Neuronal stem cell (in vitro differentiated cells): ENCODE data around the gene NFKB1.

Experiments used
- DNase-seq: peaks from one replicate; pipeline ENCODE4 v3.0.0-alpha.2; 2013; ENCODE audit warnings: low spot score
- H2AFZ ChIP-seq: one replicate; pipeline ENCODE4 v1.6.1; 2013; ENCODE audit warnings: mild to moderate bottlenecking, low read length, inconsistent platforms
- H2AK5ac ChIP-seq: 2 replicates; pipeline ENCODE4 v1.6.1; 2013; ENCODE audit warnings: low read depth, mild to moderate bottlenecking, inconsistent platforms, low read length, moderate library complexity, mixed read lengths
- H2BK120ac ChIP-seq: 2 replicates; pipeline ENCODE4 v1.6.1; 2013; ENCODE audit warnings: low read depth, mild to moderate bottlenecking, inconsistent platforms, low read length, moderate library complexity, mixed read lengths
- H2BK12ac ChIP-seq: one replicate; pipeline ENCODE4 v1.6.1; 2013; ENCODE audit warnings: low read length, inconsistent platforms
- H2BK15ac ChIP-seq: 2 replicates; pipeline ENCODE4 v1.6.1; 2013; ENCODE audit warnings: mild to moderate bottlenecking, low read length, inconsistent platforms, mixed read lengths
- H2BK5ac ChIP-seq: one replicate; pipeline ENCODE4 v1.6.1; 2013; ENCODE audit warnings: inconsistent platforms, mild to moderate bottlenecking, low read length, moderate library complexity
- H3K14ac ChIP-seq: one replicate; pipeline ENCODE4 v1.6.1; 2013; ENCODE audit warnings: low read length, inconsistent platforms
- H3K18ac ChIP-seq: 2 replicates; pipeline ENCODE4 v1.6.1; 2013; ENCODE audit warnings: low read length, inconsistent platforms
- H3K23ac ChIP-seq: 2 replicates; pipeline ENCODE4 v1.6.1; 2013; ENCODE audit warnings: low read depth, mild to moderate bottlenecking, mixed read lengths, low read length, inconsistent platforms; ENCODE audit not compliant: poor library complexity
- H3K27ac ChIP-seq: replicated peaks from 3 replicates; pipeline ENCODE4 v1.5.1; 2013; ENCODE audit warnings: low read length, inconsistent platforms
- H3K27me3 ChIP-seq, 3 experiments: 2 replicates each; pipeline ENCODE4 v1.6.1; 2013; ENCODE audit warnings: low read length in 3 of 3, mild to moderate bottlenecking in 2 of 3, inconsistent platforms in 1 of 3, low read depth in 1 of 3, mixed read lengths in 1 of 3, moderate library complexity in 1 of 3; ENCODE audit not compliant: control insufficient read depth in 3 of 3, insufficient read depth in 3 of 3
- H3K36me3 ChIP-seq, 2 donors: replicated peaks in 1 of 2; 2 replicates each; pipeline ENCODE4 v1.6.1; 2013; ENCODE audit warnings: low read length in 2 of 2; ENCODE audit not compliant: control insufficient read depth in 2 of 2, insufficient read depth in 2 of 2
- H3K4ac ChIP-seq: 2 replicates; pipeline ENCODE4 v1.6.1; 2013; ENCODE audit warnings: inconsistent platforms, mild to moderate bottlenecking, low read length, moderate library complexity
- H3K4me1 ChIP-seq, 2 donors: 1 replicate in 1 of 2; 2 replicates in 1 of 2; pipeline ENCODE4 v1.6.1; 2013; ENCODE audit warnings: low read length in 2 of 2, low read depth in 1 of 2; ENCODE audit not compliant: control insufficient read depth in 2 of 2, insufficient read depth in 1 of 2
- H3K4me2 ChIP-seq: one replicate; pipeline ENCODE4 v1.6.1; 2013; ENCODE audit warnings: mild to moderate bottlenecking, low read length, inconsistent platforms; ENCODE audit not compliant: insufficient read depth, poor library complexity, severe bottlenecking
- H3K4me3 ChIP-seq, 2 donors: 2 replicates each; pipeline ENCODE4 v1.5.1; 2013; ENCODE audit warnings: low read length in 2 of 2, mild to moderate bottlenecking in 2 of 2, inconsistent platforms in 1 of 2, moderate library complexity in 1 of 2
- H3K79me1 ChIP-seq: one replicate; pipeline ENCODE4 v1.6.1; 2013; ENCODE audit warnings: low read depth, mild to moderate bottlenecking, inconsistent platforms, low read length, moderate library complexity
- H3K9ac ChIP-seq: one replicate; pipeline ENCODE4 v1.6.1; 2013; ENCODE audit warnings: mild to moderate bottlenecking, low read depth, low read length, inconsistent platforms; ENCODE audit not compliant: poor library complexity
- H3K9me3 ChIP-seq, 2 donors: replicated peaks in 1 of 2; 2 replicates each; pipeline versions ENCODE3 to v1.6.1; 2013; ENCODE audit warnings: low read length in 2 of 2, mild to moderate bottlenecking in 2 of 2, inconsistent platforms in 1 of 2, low read depth in 1 of 2, mixed read lengths in 1 of 2, moderate library complexity in 1 of 2; ENCODE audit not compliant: control insufficient read depth in 2 of 2, insufficient read depth in 1 of 2
- H4K8ac ChIP-seq: one replicate; pipeline ENCODE4 v1.6.1; 2013; ENCODE audit warnings: low read depth, mild to moderate bottlenecking, inconsistent platforms, low read length, moderate library complexity
- H4K91ac ChIP-seq: one replicate; pipeline ENCODE4 v1.6.1; 2013; ENCODE audit warnings: low read length, low read depth, mild to moderate bottlenecking, inconsistent platforms; ENCODE audit not compliant: poor library complexity
- WGBS, 2 donors: extraction: QIAGEN DNeasy Blood & Tissue Kit; methylation state at CpG; one replicate each; pipeline ENCODE4 v1.1.7; 2013; ENCODE audit warnings: missing lambda C conversion rate in 2 of 2, mixed read lengths in 1 of 2; ENCODE audit not compliant: insufficient read length in 2 of 2, insufficient replicate concordance in 1 of 2; ENCODE audit errors: extremely low coverage in 2 of 2; 5-methylcytosine and 5-hydroxymethylcytosine counted together

The NFKB1 gene

GRCh38 chr4:102469806-102470205 is 31.4 kb upstream of the NFKB1 start:
- Histone ChIP-seq H3K9ac (no peak overlapping the region), H3K9me3 (no peaks in the 10 kb centered on the region), H3K4me2 (no peak overlapping the region), H2BK15ac (no peak overlapping the region), H3K27ac (no peak overlapping the region), H2BK5ac (no peak overlapping the region), H4K91ac (no peak overlapping the region), H3K79me1 (no peaks in the 10 kb centered on the region), H2BK120ac (no peak overlapping the region), H3K14ac (no peak overlapping the region), H3K4ac (no peak overlapping the region), H2AK5ac (no peak overlapping the region), H3K4me1 (no peaks in the 10 kb centered on the region), H3K27me3 (no peaks in the 10 kb centered on the region), H3K4me3 (no peak overlapping the region), H3K36me3 (no peaks in the 10 kb centered on the region), H3K18ac (no peak overlapping the region), H2AFZ (no peak overlapping the region), H2BK12ac (no peak overlapping the region), H4K8ac (no peak overlapping the region), H3K23ac (no peak overlapping the region)
- no peak for DNase-seq
- WGBS, 2 donors, result no CpG with 5 or more reads among the region's 1 CpG

- H2BK5ac ChIP-seq, result no peak overlapping the region
- no peak for DNase-seq
- H3K23ac ChIP-seq, result no peak overlapping the region
- no peaks in the 10 kb centered on the region for H3K79me1 ChIP-seq
- H3K36me3 ChIP-seq, result no peaks in the 10 kb centered on the region
- H2AK5ac ChIP-seq, result no peak overlapping the region
- H2BK12ac ChIP-seq, result no peak overlapping the region
- no peak overlapping the region for H3K9ac ChIP-seq
- no peak overlapping the region for H2BK120ac ChIP-seq
- no peak overlapping the region for H2AFZ ChIP-seq
- H3K27ac ChIP-seq, result no peak overlapping the region
- H4K91ac ChIP-seq, result no peak overlapping the region
- H3K4me3 ChIP-seq, result no peak overlapping the region
- H3K4me1 ChIP-seq, result no peaks in the 10 kb centered on the region
- H4K8ac ChIP-seq, result no peak overlapping the region
- H3K9me3 ChIP-seq, result no peaks in the 10 kb centered on the region
- no peak overlapping the region for H3K4ac ChIP-seq
- no peak overlapping the region for H3K14ac ChIP-seq
- WGBS, 2 donors, result no CpG with 5 or more reads among the region's 1 CpG
- H3K18ac ChIP-seq, result no peak overlapping the region
- H2BK15ac ChIP-seq, result no peak overlapping the region
- no peaks in the 10 kb centered on the region for H3K27me3 ChIP-seq
- no peak overlapping the region for H3K4me2 ChIP-seq
Measured at GRCh38 chr4:102472441-102473013, 28.6 kb upstream of the NFKB1 start.

DNA sequence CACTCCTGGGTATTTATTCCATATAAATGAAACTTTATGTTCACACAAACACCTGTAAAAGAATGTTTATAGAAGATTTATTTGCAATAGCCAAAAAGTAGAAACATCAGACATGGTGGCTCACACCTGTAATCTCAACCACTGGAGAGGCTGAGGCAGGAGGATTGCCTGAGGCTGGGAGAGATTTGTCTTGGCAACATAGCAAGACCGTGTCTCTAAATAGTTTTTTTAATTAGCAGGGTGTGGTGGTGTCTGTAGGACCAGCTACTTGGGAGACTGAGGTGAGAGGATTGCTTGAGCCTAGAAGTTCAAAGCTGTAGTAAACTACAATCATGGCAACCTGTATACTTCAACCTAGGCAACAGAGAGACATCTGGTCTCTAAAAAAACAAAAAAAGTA is 27.7 kb upstream of the NFKB1 start:
- Histone ChIP-seq H3K9ac (no peak overlapping the region), H3K79me1 (no peaks in the 10 kb centered on the region), H3K27me3 (no peaks in the 10 kb centered on the region), H3K36me3 (no peaks in the 10 kb centered on the region), H3K23ac (no peak overlapping the region), H2BK5ac (no peak overlapping the region), H3K4me1 (no peaks in the 10 kb centered on the region), H3K27ac (no peak overlapping the region), H4K91ac (no peak overlapping the region), H2BK120ac (no peak overlapping the region), H2BK12ac (no peak overlapping the region), H4K8ac (no peak overlapping the region), H3K18ac (no peak overlapping the region), H3K4me2 (no peak overlapping the region), H3K9me3 (no peaks in the 10 kb centered on the region), H2AFZ (no peak overlapping the region), H2BK15ac (no peak overlapping the region), H3K4ac (no peak overlapping the region), H3K14ac (no peak overlapping the region), H2AK5ac (no peak overlapping the region), H3K4me3 (no peak overlapping the region)
- no CpG with 5 or more reads among the region's 1 CpG for WGBS, 2 donors
- no peak for DNase-seq

- no peaks in the 10 kb centered on the region for H3K27me3 ChIP-seq
- no peak overlapping the region for H3K14ac ChIP-seq
- H2BK15ac ChIP-seq, result no peak overlapping the region
- no peak overlapping the region for H2BK5ac ChIP-seq
- no peaks in the 10 kb centered on the region for H3K36me3 ChIP-seq
- DNase-seq, result no peak
- no peak overlapping the region for H2BK12ac ChIP-seq
- H3K4me3 ChIP-seq, result no peak overlapping the region
- no peak overlapping the region for H3K4me2 ChIP-seq
- H2AK5ac ChIP-seq, result no peak overlapping the region
- peak overlapping the region; percentile 32 for H4K91ac ChIP-seq
- no peak overlapping the region for H3K4ac ChIP-seq
- no peak overlapping the region for H2AFZ ChIP-seq
- no peaks in the 10 kb centered on the region for H3K79me1 ChIP-seq
- no peak overlapping the region for H3K23ac ChIP-seq
- no peaks in the 10 kb centered on the region for H3K9me3 ChIP-seq
- H3K27ac ChIP-seq, result no peak overlapping the region
- H3K9ac ChIP-seq, result no peak overlapping the region
- no peak overlapping the region for H2BK120ac ChIP-seq
- H3K18ac ChIP-seq, result no peak overlapping the region
- WGBS, 2 donors, result no CpG with 5 or more reads among the region's 5 CpGs
- H3K4me1 ChIP-seq, result no peaks in the 10 kb centered on the region
- no peak overlapping the region for H4K8ac ChIP-seq
Measured at GRCh38 chr4:102474736-102475504, 26.2 kb upstream of the NFKB1 start.
